ENCODE data around the gene GORASP1.

The GORASP1 gene

DNA sequence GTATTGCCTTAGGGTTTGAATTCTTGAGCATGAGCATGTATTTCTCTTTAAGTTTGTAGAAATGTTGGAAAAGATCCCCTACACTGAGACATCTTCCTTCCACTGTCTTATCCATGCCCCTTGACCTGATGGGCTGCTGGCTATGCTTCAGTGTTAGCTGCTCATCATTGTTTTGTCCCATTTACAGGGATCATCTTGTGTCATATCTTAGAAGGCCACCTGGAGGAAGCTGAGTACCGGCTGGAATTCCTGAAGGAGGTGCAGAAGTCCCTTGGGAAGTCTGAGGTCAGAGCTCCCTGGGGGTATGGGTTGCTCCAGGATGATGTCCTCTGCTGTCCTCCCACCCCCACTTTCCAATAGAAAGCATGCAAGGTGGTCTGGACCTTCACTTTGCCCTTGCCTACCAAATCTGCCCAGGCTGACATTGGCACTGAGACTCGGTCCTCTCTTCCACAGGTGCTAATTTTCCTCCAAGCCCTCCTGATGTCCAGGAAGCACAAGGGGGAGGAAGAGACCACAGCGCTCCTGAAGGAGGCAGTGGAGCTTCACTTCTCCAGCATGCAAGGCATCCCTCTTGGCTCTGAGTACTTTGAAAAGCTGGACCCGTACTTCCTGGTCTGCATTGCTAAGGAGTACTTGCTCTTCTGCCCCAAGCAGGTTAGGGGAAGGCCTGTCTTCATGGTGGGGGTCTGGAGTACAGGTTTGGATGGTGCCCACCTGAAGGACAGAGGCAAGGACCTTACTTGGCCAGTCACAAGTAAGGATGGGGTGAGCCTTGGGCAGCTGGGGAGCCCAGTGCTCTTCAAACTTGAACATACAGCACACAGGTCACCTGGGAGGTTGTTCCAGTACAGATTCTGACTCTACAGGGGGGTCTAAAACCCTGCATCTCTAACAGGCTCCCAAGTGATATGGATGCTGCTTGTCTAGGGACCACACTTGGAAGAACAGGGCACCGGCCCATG is 17.7 kb upstream of the GORASP1 start:
- no peak for DNase-seq

DNA sequence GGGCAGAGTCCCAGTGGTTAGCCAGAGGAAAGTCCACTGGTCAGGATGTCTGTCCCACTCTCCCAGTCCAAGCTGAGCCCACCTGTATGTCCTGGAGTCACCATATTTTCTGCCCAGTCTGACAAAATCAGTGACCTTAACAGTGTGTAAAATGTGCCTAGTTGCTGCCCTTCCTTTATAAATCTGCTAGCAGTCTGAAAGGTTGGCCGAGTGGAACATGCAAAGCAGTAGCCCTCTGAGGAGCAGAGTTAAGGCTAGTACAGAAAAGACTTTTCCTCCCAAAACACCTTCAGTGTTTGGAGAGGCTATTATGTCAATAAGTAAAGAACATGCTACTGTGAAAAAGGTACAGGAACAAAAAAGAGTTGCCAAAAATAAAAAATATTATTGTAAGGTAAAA is 15.4 kb upstream of the GORASP1 start:
- DNase-seq, result no peak

GRCh38 chr3:39121621-39122020 is 14.2 kb upstream of the GORASP1 start:
- DNase-seq, result no peak

- DNase-seq, result no peak
These were observed 11.7 kb upstream of the GORASP1 start for GRCh38 chr3:39118931-39119660.

DNA sequence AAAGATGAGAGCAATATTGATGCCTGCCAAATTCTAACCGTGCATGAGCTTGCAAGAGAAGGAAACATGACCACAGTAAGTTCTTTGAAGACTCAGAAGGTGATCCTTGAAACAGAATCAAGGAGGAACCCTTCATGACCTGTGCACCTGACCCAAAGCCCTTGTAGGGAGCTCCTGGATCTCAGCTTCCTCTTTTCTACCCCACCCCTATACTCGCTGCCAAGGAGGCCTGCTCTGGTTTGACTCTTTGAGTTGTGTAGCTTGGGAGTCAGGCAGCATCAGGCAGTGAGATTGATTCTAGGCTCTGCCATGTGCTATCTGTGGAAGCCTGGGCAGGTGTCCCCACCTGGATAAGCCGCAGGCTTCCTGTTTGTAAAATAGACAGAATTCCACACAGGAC is 10.7 kb upstream of the GORASP1 start:
- DNase-seq, result no peak

DNA sequence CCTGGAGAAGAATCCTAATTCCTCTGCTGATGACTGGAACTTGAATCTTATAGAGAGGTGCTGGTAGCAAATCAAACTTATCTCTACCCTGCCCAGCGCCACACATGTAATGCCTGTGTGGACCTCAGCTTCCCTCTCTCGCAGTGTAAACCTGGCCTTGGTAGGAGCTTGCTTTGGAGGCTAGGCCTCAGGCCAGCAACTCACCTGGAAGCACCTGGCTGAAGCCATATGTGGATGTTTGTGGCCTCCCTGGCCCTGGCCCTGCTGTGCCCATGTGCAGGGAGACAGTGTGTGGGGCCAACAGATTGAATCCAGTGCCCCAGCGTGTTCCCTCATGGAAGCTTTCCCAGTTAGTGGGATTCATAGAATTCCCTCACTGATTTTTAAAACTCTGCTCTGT is 8.4 kb upstream of the GORASP1 start:
- no peak for DNase-seq

GRCh38 chr3:39114456-39114855 is 7.0 kb upstream of the GORASP1 start:
- DNase-seq, result no peak

DNA sequence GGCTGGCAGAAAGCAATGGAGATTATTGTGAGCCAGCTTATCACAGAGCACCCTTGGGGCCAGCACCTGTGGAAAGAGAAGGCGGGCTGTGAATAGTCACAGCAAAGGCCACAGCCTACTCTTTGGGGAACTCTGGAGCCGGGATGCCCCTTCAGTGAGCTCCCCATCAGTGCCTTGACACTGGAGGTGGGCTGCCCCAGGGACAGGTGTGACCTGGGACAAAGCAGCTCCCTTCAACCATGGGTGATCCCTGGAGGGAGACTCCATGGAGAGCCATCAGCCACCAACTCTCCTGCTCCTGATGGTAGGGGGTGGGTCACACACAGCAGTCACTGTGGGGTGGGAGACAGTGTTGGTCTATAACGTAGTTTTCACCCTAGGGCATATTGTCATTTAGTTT is 5.9 kb upstream of the GORASP1 start:
- DNase-seq, result no peak

- DNase-seq, result no peak
These were observed 5.1 kb upstream of the GORASP1 start for GRCh38 chr3:39112535-39112934.

DNA sequence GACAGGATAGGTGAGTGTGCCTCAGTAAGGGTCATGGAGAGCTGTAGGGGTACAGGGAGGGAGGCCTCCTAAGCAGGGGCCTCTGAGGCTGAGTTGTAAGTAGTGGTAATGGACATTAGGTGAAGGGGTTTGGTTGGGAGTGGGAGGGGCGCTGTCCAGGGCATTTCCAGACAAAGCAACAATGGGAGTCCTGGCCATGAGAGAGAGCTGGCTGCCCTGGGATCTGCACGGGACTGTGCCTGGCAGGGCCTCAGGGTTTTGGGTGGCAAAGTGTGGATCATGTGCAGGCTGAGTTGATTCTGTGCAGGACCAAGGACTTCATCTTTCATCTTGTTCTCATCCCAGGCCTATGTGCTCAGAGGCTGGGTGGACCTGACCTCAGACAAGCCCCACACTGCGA is 4.7 kb upstream of the GORASP1 start:
- DNase-seq, result no peak

GRCh38 chr3:39110041-39110639 is 2.7 kb upstream of the GORASP1 start:
- no peak for DNase-seq

GRCh38 chr3:39109086-39109485 is 1.7 kb upstream of the GORASP1 start:
- DNase-seq, result no peak

- no peak for DNase-seq
These were observed 828 bp upstream of the GORASP1 start for GRCh38 chr3:39108200-39108710.

GRCh38 chr3:39106851-39107387 is 508 bp downstream of the GORASP1 start:
- peak; percentile 4 for DNase-seq

DNA sequence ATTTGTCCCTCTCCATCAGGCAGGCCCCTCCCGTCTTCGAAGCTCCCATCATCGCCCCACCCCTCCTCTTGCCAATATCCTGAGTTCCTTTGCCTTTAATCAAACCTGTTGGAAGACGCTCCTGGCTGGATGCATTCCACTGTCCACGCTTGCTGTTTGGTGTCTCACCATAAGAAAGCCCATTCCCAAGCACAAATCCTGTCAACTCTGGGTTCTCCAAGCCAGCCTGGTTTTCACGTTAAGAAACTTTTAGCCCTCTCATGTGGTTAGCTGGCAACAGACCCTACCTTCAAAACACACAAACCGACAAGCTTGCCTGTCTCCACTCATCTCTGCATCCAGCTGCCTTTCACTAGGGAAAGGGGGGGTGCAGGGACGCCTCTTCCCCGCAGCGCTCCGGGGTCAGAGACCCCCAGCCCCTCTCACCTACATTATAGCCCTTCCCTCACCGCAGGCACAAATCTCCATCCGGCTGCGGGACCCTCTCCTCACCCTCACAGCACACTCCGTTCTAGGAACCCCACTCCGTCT is 1.1 kb downstream of the GORASP1 start:
- no peak for DNase-seq

- DNase-seq, result no peak
These were observed 1.8 kb downstream of the GORASP1 start for GRCh38 chr3:39105687-39106063.

GRCh38 chr3:39104961-39105686 is 2.3 kb downstream of the GORASP1 start:
- peak; percentile 10 for DNase-seq

GRCh38 chr3:39103791-39104552 is 3.5 kb downstream of the GORASP1 start:
- no peak for DNase-seq

DNA sequence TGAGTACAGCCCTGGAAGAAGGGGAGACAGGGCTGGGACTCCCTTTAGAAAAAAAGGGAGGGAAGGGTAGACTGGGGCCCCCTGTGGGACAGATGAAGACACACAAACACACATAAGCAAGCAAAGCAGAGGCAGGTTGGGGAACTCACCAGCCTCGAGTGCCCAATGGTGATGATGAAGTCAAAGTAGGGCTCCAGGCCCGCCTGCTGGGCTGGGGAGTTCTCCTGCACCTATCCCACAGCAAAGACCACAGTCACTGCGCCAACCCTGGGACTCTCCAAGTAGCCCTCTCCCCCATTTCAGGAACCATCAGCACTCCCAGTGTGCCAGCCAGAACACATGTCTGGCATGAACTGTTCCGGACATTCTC is 4.1 kb downstream of the GORASP1 start:
- DNase-seq, result no peak

GRCh38 chr3:39102504-39103323 is 4.7 kb downstream of the GORASP1 start:
- DNase-seq, result no peak

Measured in stimulated activated naive CD4-positive, alpha-beta T cell treated with Interleukin-2 at 50 U/mL for 16 hours (primary cell).